Measurements from ENCODE around the gene GDF15. TPM values are rescaled to one million over a fixed set of nuclear protein-coding genes. Genes with fewer than 3 reads are reported as not detected.

The GDF15 gene
- total RNA-seq, 4 donors from 2014 or later: 1.9 to 4.6 (median 3.0) TPM

DNA sequence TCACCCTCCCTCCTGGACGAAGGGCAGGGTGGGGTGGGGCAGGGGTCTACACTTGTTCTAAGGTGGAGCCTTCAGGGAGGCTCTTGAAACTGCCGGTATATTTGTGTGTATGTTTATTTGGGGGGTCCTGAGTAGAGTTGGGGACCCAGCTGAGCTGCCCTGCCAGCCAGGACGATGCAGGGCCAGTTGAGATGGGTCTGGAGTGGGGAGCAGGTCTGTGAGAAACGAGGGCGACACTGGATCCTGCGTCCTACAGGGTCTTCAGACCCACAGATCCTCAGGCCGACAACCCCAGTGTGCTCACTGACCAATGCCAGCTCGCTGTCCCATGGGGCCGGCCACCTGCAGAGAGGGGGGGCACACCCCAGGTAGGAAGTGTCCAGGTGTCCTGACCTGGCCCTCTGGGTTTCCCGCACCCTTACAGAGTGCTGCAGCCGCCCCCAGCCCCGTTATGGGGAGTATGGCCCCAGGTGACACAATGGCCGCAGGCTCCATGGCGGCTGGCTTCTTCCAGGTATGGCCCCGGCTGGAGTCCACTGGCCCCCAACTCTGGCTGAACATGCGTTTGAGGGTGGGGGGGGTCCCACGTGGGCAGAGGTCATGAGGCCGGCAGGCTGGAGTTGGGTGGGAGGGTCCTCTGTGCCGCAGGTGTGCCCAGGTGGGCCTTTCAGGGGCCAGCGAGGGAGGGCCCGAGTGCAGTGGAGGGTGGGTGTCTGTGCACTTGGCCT is 44.6 kb downstream of the GDF15 start:
- TF ChIP-seq, protein P1, sequence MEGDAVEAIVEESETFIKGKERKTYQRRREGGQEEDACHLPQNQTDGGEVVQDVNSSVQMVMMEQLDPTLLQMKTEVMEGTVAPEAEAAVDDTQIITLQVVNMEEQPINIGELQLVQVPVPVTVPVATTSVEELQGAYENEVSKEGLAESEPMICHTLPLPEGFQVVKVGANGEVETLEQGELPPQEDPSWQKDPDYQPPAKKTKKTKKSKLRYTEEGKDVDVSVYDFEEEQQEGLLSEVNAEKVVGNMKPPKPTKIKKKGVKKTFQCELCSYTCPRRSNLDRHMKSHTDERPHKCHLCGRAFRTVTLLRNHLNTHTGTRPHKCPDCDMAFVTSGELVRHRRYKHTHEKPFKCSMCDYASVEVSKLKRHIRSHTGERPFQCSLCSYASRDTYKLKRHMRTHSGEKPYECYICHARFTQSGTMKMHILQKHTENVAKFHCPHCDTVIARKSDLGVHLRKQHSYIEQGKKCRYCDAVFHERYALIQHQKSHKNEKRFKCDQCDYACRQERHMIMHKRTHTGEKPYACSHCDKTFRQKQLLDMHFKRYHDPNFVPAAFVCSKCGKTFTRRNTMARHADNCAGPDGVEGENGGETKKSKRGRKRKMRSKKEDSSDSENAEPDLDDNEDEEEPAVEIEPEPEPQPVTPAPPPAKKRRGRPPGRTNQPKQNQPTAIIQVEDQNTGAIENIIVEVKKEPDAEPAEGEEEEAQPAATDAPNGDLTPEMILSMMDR (IDR thresholded peaks at IDR 0.05): no peak
- ATAC-seq (ENCODE audit: low FRiP score): no peak
- no peak for DNase-seq (ENCODE audit: low spot score)

DNA sequence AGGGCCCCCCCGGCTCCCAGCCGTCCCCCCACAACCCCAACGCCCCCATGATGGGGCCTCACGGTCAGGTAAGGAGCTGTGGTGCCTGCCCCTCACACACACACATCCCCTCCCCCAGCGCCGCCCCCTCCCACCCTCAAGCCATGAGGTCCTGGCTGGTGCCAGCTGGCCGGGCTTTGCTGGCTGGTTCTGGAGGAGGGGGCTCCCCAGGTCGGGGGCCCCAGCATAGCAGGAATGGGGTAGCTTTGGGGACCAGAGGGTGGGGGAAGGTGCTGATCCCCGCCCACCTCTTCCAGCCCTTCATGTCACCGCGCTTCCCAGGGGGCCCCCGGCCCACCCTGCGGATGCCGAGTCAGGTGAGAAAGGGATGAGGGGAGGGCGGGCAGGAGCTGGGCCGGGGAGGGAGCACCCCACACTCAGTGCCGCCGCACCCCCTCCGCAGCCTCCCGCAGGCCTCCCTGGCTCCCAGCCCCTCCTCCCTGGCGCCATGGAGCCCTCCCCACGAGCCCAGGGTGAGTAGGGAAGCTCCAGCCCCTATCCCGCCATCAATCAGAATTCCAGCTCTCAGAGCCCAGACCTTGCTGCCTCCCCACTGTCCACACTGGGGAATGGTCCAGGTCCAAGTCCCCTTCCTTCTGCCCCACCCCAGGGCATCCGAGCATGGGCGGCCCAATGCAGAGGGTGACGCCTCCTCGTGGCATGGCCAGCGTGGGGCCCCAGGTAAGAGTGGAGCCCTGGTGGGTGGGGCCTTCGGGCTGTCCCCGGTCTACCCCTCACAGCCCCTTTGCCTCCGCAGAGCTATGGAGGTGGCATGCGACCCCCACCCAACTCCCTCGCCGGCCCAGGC is 45.6 kb downstream of the GDF15 start:
- DNase-seq (ENCODE audit: low spot score): no peak
- no peak for ATAC-seq (ENCODE audit: low FRiP score)
- TF ChIP-seq, protein P1 (IDR thresholded peaks at IDR 0.05): no peak

DNA sequence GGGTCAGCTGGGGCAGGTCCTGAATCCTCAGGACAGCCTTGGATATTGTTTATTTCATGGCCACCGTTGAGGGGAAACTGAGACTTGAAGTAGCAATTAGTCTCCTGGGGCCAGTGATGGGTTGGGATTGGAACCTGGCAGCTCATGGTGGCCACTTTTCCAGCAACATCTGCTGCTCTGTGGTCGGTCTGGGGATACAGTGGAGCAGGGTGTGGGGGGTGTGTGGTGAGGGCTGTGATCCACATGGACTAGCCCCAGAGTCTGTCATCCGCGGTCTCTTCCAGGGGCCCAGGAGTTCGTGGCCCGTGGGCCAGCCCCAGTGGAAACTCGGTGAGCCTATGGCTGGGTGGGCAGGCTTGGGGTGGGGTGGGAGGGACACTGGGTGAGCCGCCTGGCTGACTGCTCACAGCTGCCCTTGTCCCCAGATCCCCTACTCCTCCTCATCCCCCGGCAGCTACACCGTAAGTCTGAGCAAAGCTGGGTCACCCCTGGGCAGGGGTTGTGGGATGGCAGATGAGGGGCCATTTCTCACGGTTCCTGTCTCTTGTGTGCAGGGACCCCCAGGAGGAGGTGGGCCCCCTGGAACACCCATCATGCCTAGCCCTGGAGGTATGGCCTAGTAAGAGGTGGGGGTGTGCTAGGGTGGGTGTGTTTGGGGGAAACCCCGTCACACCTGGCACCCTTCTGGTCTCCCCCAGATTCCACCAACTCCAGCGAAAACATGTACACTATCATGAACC is 46.5 kb downstream of the GDF15 start:
- no peak for DNase-seq (ENCODE audit: low spot score)
- ATAC-seq (ENCODE audit: low FRiP score): no peak
- TF ChIP-seq, protein P1 (IDR thresholded peaks at IDR 0.05): no peak

DNA sequence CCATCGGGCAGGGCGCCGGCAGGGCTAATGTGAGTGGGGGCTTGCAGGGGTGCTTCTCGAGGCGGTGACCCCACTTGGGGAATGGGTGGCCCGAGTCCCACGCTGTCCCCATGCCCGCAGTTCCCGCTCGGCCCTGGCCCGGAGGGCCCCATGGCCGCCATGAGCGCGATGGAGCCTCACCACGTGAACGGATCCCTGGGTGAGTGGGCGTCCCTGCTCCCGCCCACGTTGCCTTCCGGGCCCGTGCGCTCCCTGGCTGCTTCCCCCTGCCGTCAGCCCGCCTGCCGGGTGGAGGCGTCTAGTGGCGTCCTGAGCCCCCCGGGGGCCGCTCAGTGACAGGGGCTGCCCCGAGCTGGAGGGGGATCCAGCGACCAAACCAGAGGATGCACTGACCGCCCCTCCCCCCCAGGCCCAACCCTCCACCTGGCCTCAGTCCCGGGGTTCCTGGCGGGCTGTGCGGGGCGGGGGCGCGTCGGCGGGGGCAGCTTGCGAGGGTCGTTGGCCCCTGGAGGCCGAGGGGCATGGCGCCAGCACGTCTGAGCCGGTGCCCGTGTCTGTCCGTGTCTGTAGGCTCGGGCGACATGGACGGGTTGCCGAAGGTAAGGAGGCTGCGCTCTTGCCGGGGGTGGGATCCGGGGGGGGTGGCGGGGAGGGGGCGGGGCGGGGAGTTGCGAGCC is 47.2 kb downstream of the GDF15 start:
- ATAC-seq (ENCODE audit: low FRiP score) (no peak), DNase-seq (ENCODE audit: low spot score) (no peak)
- TF ChIP-seq, protein P1 (IDR thresholded peaks at IDR 0.05): no peak

DNA sequence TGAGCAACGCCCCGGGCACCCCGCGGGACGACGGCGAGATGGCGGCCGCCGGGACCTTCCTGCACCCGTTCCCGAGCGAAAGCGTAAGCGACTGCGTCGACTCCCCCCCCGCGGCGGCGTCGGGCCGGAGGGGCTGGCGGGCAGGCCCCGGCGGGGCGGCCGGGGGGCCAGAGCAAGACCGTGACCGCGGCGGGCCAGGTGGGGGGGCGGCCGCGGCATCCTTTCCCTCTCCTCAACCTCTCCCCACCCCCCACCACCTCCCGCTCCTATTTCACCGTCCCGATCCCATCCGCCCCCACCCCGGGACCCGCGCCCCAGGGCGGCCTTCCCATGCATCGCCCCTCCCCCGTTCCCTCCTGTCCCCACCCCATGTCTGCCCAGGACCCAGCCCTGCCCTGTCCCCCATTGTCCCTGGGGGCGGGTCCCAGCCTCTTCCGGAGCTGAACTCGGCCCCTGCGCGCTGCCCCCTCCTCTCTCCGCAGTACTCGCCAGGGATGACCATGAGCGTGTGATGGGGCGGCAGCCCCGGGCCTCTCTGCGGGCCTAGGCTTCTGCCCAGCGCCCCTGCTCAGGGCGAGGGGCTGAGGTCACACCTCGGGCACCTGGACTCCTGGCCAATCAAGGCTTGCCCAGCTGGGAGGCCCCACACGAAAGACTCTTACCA is 47.9 kb downstream of the GDF15 start:
- ATAC-seq (ENCODE audit: low FRiP score) (no peak), DNase-seq (ENCODE audit: low spot score) (no peak)
- TF ChIP-seq, protein P1 (IDR thresholded peaks at IDR 0.05): no peak

Measured in omental fat pad (tissue), 4 donors.